Ishikawa (cell line): Measurements from ENCODE around the gene SLCO3A1.

Source experiments
- CEBPB ChIP-seq: IDR thresholded peaks from 2 replicates; pipeline ENCODE4 v1.6.1; 2012
- CREB1 ChIP-seq: IDR thresholded peaks from 2 replicates; pipeline ENCODE4 v1.6.1; 2012; ENCODE audit warnings: low read depth
- EGR1 ChIP-seq: IDR thresholded peaks from 2 replicates; pipeline ENCODE4 v1.6.1; 2012
- EP300 ChIP-seq: IDR thresholded peaks from 2 replicates; pipeline ENCODE4 v1.6.1; 2012; ENCODE audit warnings: borderline replicate concordance
- FOXM1 ChIP-seq: IDR thresholded peaks from 2 replicates; pipeline ENCODE4 v1.6.1; 2012; ENCODE audit warnings: low read depth, borderline replicate concordance
- NFIC ChIP-seq: IDR thresholded peaks from 2 replicates; pipeline ENCODE4 v1.6.1; 2012
- RAD21 ChIP-seq: IDR thresholded peaks from 2 replicates; pipeline ENCODE4 v1.6.1; 2012; ENCODE audit warnings: low read depth
- REST ChIP-seq: IDR thresholded peaks from 2 replicates; pipeline ENCODE4 v1.6.1; 2012; ENCODE audit warnings: low read depth, mild to moderate bottlenecking
- TAF1 ChIP-seq: IDR thresholded peaks from 2 replicates; pipeline ENCODE4 v1.6.1; 2012; ENCODE audit warnings: low read depth, mild to moderate bottlenecking
- TCF12 ChIP-seq: IDR thresholded peaks from 2 replicates; pipeline ENCODE4 v1.6.1; 2012; ENCODE audit warnings: low read depth
- TEAD4 ChIP-seq: IDR thresholded peaks from 2 replicates; pipeline ENCODE4 v1.6.1; 2012
- YY1 ChIP-seq: IDR thresholded peaks from 2 replicates; pipeline ENCODE4 v1.6.1; 2012; ENCODE audit warnings: low read depth
- ZBTB7A ChIP-seq: IDR thresholded peaks from 2 replicates; pipeline ENCODE4 v1.6.1; 2012; ENCODE audit warnings: low read depth
- TF ChIP-seq, protein P1 (sequence below): IDR thresholded peaks from 2 replicates; pipeline ENCODE4 v1.6.1; 2012
- TF ChIP-seq, protein P2 (sequence below): IDR thresholded peaks from 2 replicates; pipeline ENCODE4 v1.6.1; 2012

Gene SLCO3A1

DNA sequence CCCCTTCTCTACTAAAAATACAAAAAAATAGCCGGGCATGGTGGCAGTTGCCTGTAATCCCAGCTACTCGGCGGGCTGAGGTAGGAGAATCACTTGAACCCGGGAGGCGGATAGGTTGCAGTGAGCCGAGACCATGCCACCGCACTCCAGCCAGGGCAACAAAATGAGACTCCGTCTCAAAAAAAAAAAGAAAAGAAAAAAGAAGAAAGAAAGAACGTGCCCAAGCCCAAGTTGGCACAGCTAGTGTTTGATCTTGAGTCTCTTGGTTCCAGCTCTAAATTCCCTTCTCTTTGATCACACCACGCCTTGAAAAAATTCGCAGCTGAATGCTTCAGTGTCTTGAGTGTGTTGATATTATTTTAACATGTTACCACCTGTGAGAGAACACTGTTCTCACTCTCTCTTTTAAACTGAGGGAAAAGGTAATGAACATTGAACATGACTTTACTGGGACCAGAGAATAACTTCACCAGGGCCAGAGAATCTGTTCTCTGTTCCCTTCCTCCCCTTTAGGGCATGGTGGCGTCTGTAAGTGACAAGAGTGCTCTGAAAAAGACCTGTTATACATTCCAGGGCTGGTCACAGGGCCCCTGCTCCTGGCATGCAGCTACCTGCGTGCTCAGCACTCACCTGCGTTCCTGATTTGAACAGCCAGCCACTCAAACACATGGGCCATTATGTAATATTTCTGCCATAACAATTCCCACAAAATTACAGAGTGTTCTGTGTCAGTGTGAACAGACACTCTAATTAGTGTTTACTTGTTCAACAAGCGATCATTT, 19.0 kb downstream of the SLCO3A1 start:
- TF ChIP-seq CREB1 = no peak

DNA sequence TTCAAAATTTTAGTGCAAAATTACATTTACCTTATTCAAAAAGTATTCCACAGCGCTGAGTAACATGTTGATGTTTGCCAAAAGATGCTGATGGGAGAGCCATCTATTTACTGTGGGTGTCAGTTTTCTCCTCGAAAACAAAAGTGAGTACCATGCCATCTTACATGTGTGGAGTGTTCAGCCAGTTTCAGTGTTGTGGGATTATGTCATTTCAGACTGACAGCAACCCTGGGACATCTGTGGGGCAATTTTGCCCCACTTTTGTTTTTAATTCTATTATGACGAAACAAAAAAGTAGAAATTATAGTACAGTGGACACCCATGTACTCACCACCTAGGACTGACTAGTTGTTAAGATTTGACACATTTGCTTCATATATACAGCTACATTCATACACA, 19.6 kb downstream of the SLCO3A1 start:
- TF ChIP-seq CEBPB = no peak
- no peak for TF ChIP-seq TAF1

- no peak for TF ChIP-seq CREB1
- no peak for TF ChIP-seq TCF12
- TF ChIP-seq EP300 = no peak
- no peak for TF ChIP-seq TAF1
- TF ChIP-seq ZBTB7A = no peak
- TF ChIP-seq EGR1 = no peak
- TF ChIP-seq REST = no peak
- no peak for TF ChIP-seq NFIC
- TF ChIP-seq, protein P1, sequence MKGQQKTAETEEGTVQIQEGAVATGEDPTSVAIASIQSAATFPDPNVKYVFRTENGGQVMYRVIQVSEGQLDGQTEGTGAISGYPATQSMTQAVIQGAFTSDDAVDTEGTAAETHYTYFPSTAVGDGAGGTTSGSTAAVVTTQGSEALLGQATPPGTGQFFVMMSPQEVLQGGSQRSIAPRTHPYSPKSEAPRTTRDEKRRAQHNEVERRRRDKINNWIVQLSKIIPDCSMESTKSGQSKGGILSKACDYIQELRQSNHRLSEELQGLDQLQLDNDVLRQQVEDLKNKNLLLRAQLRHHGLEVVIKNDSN = no peak
- no peak for TF ChIP-seq CEBPB
- TF ChIP-seq, protein P2, sequence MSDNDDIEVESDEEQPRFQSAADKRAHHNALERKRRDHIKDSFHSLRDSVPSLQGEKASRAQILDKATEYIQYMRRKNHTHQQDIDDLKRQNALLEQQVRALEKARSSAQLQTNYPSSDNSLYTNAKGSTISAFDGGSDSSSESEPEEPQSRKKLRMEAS = no peak
- TF ChIP-seq FOXM1 = no peak
- no peak for TF ChIP-seq TEAD4
- TF ChIP-seq YY1 = no peak
These were observed 20.7 kb downstream of the SLCO3A1 start for GRCh38 chr15:91874171-91874570.

GRCh38 chr15:91874992-91875660, 21.6 kb downstream of the SLCO3A1 start:
- TF ChIP-seq ZBTB7A (no peak), CEBPB (no peak), TCF12 (no peak), TAF1 (no peak), NFIC (no peak)
- TF ChIP-seq, protein P1 = no peak

- no peak for TF ChIP-seq FOXM1
- no peak for TF ChIP-seq ZBTB7A
- TF ChIP-seq, protein P1 = no peak
- TF ChIP-seq, protein P2 = no peak
- no peak for TF ChIP-seq TEAD4
- TF ChIP-seq TAF1 = no peak
- no peak for TF ChIP-seq TCF12
- TF ChIP-seq CREB1 = no peak
- TF ChIP-seq RAD21 = no peak
- TF ChIP-seq EP300 = no peak
- no peak for TF ChIP-seq REST
- no peak for TF ChIP-seq NFIC
- no peak for TF ChIP-seq CEBPB
- TF ChIP-seq YY1 = no peak
- TF ChIP-seq EGR1 = no peak
These were observed 22.7 kb downstream of the SLCO3A1 start for GRCh38 chr15:91876187-91876586.

DNA sequence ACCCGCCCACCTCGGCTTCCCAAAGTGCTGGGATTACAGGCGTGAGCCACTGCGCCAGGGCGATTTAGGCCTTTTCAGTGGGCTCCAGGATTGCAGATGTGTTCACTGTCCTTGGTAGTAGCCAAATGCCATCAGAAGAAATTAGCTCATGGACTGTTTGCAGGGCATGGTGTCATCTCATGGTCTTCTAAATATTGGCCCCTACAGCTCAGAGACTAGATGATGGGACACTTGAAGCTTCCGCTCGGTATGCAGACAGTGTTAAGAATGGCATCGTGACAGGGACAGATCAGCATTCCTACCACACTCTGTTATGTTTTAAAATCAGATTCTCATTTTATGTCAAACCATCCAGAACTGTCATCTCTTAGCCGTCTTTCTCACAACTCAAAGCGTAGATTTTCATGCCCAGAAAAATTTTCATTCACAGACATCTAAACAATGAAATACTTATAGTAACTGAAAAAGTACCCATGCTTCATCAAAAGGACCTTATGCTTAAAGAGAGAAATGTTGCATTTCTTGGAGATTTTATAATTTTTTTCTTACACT, 24.9 kb downstream of the SLCO3A1 start:
- TF ChIP-seq NFIC (no peak), TCF12 (no peak), EP300 (no peak), YY1 (no peak), CEBPB (no peak), FOXM1 (no peak), RAD21 (no peak), TAF1 (no peak), REST (no peak), TEAD4 (no peak)
